HG02943 (cell line): ENCODE measurements around the gene GLUD1.
"Not testable (repeated sequence)": the region's sequence is repeated elsewhere in the genome, so short reads cannot be mapped to it uniquely, and the experiment has no call there.

Source experiments
- ATAC-seq: cut with Tn5 transposase; IDR thresholded peaks from one replicate; pipeline ENCODE4 v1.9.1; 2021; ENCODE audit warnings: mild to moderate bottlenecking, low read depth, moderate library complexity; ENCODE audit not compliant: unreplicated experiment

The GLUD1 gene

GRCh38 chr10:87094373-87095235 lies at the start of gene GLUD1, which contains the start of gene SHLD2:
GLUD1 (minus strand) TSS chr10:87094843; CDS start chr10:87094769, 74 bp downstream.
SHLD2 (plus strand) TSS chr10:87095206; CDS start chr10:87151355, 56,149 bp downstream.
- peak; percentile 61 for ATAC-seq

- ATAC-seq, result not testable (repeated sequence)
Observed at GRCh38 chr10:87143109-87143418, 48.4 kb upstream of the GLUD1 start.

- ATAC-seq, result not testable (repeated sequence)
Observed at GRCh38 chr10:87142230-87143108, 47.8 kb upstream of the GLUD1 start.

GRCh38 chr10:87137478-87137877 lies 42.8 kb upstream of the GLUD1 start:
- not testable (repeated sequence) for ATAC-seq

- not testable (repeated sequence) for ATAC-seq
Observed at GRCh38 chr10:87134440-87134839, 39.8 kb upstream of the GLUD1 start.

- ATAC-seq, result not testable (repeated sequence)
Observed at GRCh38 chr10:87133936-87134335, 39.3 kb upstream of the GLUD1 start.

GRCh38 chr10:87132176-87132575 lies 37.5 kb upstream of the GLUD1 start:
- ATAC-seq, result not testable (repeated sequence)

- ATAC-seq, result not testable (repeated sequence)
Observed at GRCh38 chr10:87127607-87128156, 33.0 kb upstream of the GLUD1 start.

- not testable (repeated sequence) for ATAC-seq
Observed at GRCh38 chr10:87127048-87127447, 32.4 kb upstream of the GLUD1 start.

GRCh38 chr10:87123351-87123750 lies 28.7 kb upstream of the GLUD1 start:
- not testable (repeated sequence) for ATAC-seq

- ATAC-seq, result not testable (repeated sequence)
Observed at GRCh38 chr10:87119029-87119428, 24.4 kb upstream of the GLUD1 start.

- not testable (repeated sequence) for ATAC-seq
Observed at GRCh38 chr10:87118122-87118521, 23.5 kb upstream of the GLUD1 start.

GRCh38 chr10:87105446-87106124 lies 10.9 kb upstream of the GLUD1 start:
- no peak for ATAC-seq

GRCh38 chr10:87104727-87105126 lies 10.1 kb upstream of the GLUD1 start:
- ATAC-seq, result not testable (repeated sequence)

- no peak for ATAC-seq
Observed at GRCh38 chr10:87101996-87102395, 7.4 kb upstream of the GLUD1 start.

GRCh38 chr10:87095236-87095945 lies 748 bp upstream of the GLUD1 start:
- peak; percentile 49 for ATAC-seq

- peak; percentile 22 for ATAC-seq
Observed at GRCh38 chr10:87093632-87094372, 841 bp downstream of the GLUD1 start.

GRCh38 chr10:87092861-87093631 lies 1.6 kb downstream of the GLUD1 start:
- ATAC-seq, result no peak
